ENCODE results near the gene ATP2B2.
"Not testable (repeated sequence)": the region's sequence is repeated elsewhere in the genome, so short reads cannot be mapped to it uniquely, and the experiment has no call there.

ATP2B2 gene

DNA sequence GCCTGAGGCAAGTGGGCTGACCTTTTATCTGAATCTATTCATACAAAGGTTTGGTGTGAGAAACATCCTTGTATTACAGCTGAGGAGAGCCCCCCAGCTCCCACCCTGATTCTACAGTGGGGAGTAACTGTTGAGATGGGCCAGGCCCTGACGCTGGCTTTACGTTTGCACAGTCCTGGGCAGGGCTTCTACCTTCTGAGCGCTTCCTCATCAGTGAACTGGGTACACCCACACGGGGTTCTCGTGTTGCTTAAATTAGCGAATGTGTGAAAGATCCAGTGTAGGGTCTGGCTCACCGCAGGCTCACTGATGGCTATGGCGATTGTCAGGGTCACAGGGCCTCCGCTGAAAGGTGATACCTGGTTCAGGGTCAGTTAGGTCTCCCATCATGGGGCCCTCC, 205.3 kb downstream of the ATP2B2 start:
- TF ChIP-seq, protein P1, sequence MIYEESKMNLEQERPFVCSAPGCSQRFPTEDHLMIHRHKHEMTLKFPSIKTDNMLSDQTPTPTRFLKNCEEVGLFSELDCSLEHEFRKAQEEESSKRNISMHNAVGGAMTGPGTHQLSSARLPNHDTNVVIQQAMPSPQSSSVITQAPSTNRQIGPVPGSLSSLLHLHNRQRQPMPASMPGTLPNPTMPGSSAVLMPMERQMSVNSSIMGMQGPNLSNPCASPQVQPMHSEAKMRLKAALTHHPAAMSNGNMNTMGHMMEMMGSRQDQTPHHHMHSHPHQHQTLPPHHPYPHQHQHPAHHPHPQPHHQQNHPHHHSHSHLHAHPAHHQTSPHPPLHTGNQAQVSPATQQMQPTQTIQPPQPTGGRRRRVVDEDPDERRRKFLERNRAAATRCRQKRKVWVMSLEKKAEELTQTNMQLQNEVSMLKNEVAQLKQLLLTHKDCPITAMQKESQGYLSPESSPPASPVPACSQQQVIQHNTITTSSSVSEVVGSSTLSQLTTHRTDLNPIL (CRISPR knock-in tag; IDR thresholded peaks at IDR 0.05; ENCODE audit: low read depth) = no peak
- TF ChIP-seq, protein P2, sequence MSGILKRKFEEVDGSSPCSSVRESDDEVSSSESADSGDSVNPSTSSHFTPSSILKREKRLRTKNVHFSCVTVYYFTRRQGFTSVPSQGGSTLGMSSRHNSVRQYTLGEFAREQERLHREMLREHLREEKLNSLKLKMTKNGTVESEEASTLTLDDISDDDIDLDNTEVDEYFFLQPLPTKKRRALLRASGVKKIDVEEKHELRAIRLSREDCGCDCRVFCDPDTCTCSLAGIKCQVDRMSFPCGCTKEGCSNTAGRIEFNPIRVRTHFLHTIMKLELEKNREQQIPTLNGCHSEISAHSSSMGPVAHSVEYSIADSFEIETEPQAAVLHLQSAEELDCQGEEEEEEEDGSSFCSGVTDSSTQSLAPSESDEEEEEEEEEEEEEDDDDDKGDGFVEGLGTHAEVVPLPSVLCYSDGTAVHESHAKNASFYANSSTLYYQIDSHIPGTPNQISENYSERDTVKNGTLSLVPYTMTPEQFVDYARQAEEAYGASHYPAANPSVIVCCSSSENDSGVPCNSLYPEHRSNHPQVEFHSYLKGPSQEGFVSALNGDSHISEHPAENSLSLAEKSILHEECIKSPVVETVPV (CRISPR knock-in tag; IDR thresholded peaks at IDR 0.05) = no peak
- TF ChIP-seq RARB (CRISPR knock-in tag; IDR thresholded peaks at IDR 0.05) = no peak
- TF ChIP-seq ZFP3 (CRISPR knock-in tag; IDR thresholded peaks at IDR 0.05) = no peak
- TF ChIP-seq OSR1 (CRISPR knock-in tag; IDR thresholded peaks at IDR 0.05) = no peak
- TF ChIP-seq TCF4 (CRISPR knock-in tag; IDR thresholded peaks at IDR 0.05; ENCODE audit: borderline replicate concordance) = no peak
- TF ChIP-seq ZC3H10 (CRISPR knock-in tag; IDR thresholded peaks at IDR 0.05) = no peak
- no peak for TF ChIP-seq SNAI2 (CRISPR knock-in tag; IDR thresholded peaks at IDR 0.05)
- no peak for TF ChIP-seq ISL1 (CRISPR knock-in tag; IDR thresholded peaks at IDR 0.05)
- TF ChIP-seq ZFP30 (CRISPR knock-in tag; IDR thresholded peaks at IDR 0.05) = no peak
- TF ChIP-seq, protein P3, sequence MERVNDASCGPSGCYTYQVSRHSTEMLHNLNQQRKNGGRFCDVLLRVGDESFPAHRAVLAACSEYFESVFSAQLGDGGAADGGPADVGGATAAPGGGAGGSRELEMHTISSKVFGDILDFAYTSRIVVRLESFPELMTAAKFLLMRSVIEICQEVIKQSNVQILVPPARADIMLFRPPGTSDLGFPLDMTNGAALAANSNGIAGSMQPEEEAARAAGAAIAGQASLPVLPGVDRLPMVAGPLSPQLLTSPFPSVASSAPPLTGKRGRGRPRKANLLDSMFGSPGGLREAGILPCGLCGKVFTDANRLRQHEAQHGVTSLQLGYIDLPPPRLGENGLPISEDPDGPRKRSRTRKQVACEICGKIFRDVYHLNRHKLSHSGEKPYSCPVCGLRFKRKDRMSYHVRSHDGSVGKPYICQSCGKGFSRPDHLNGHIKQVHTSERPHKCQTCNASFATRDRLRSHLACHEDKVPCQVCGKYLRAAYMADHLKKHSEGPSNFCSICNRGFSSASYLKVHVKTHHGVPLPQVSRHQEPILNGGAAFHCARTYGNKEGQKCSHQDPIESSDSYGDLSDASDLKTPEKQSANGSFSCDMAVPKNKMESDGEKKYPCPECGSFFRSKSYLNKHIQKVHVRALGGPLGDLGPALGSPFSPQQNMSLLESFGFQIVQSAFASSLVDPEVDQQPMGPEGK (CRISPR knock-in tag; IDR thresholded peaks at IDR 0.05; ENCODE audit: borderline replicate concordance) = no peak
- TF ChIP-seq TOX (CRISPR knock-in tag; IDR thresholded peaks at IDR 0.05; ENCODE audit: borderline replicate concordance) = no peak
- TF ChIP-seq CSDC2 (CRISPR knock-in tag; IDR thresholded peaks at IDR 0.05) = no peak
- TF ChIP-seq ZNF565 (CRISPR knock-in tag; conservative IDR thresholded peaks at IDR 0.05; ENCODE audit: low read depth) = no peak
- TF ChIP-seq, protein P4, sequence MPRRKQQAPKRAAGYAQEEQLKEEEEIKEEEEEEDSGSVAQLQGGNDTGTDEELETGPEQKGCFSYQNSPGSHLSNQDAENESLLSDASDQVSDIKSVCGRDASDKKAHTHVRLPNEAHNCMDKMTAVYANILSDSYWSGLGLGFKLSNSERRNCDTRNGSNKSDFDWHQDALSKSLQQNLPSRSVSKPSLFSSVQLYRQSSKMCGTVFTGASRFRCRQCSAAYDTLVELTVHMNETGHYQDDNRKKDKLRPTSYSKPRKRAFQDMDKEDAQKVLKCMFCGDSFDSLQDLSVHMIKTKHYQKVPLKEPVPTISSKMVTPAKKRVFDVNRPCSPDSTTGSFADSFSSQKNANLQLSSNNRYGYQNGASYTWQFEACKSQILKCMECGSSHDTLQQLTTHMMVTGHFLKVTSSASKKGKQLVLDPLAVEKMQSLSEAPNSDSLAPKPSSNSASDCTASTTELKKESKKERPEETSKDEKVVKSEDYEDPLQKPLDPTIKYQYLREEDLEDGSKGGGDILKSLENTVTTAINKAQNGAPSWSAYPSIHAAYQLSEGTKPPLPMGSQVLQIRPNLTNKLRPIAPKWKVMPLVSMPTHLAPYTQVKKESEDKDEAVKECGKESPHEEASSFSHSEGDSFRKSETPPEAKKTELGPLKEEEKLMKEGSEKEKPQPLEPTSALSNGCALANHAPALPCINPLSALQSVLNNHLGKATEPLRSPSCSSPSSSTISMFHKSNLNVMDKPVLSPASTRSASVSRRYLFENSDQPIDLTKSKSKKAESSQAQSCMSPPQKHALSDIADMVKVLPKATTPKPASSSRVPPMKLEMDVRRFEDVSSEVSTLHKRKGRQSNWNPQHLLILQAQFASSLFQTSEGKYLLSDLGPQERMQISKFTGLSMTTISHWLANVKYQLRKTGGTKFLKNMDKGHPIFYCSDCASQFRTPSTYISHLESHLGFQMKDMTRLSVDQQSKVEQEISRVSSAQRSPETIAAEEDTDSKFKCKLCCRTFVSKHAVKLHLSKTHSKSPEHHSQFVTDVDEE (CRISPR knock-in tag; IDR thresholded peaks at IDR 0.05) = no peak
- ATAC-seq = no peak

DNA sequence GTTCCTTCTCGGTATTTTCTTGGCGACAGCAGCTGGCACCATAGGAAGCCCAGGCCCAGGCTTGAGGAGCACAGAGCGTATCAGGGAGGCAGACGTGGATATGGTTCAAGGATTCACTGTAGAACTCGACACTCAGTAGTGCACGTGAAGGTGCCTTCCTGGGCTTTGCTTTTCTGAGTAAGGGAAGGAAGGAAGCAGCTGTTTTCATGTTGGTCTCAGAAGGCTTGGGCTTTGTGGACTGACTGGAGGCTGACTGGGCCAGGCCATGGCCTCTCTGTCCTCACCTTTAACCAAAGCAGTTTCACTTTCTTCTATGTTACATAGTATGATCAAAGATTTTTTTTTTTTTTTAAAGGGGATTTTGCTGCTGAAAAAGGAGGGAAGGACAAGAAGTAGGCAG, 205.7 kb downstream of the ATP2B2 start:
- TF ChIP-seq CSDC2 (CRISPR knock-in tag; IDR thresholded peaks at IDR 0.05) = no peak
- TF ChIP-seq TCF4 (CRISPR knock-in tag; IDR thresholded peaks at IDR 0.05; ENCODE audit: borderline replicate concordance) = no peak
- no peak for ATAC-seq

DNA sequence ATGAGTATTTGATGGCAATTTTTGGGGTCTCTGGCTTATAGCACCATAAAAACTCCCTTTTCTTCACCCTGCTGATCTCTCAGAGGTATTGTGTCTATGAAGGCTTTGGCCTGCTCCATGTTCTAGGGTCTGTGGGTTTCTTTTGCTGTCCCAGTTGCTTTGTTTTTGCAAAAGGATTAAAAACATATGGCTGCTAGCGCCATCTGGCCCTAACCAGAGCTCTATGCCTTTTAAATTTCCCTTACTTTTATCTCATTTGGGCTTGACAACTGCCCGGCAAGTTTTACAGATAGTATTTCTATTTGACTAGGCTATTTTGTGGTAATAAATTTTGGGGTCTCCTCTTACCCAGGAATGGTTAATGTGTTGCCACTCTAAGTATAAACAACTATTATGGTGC, 206.2 kb downstream of the ATP2B2 start:
- no peak; the same call in 2 of the 3 replicates for ATAC-seq
- TF ChIP-seq SNAI2 (CRISPR knock-in tag; IDR thresholded peaks at IDR 0.05) (no peak), ESRRG (CRISPR knock-in tag; IDR thresholded peaks at IDR 0.05) (no peak), ZNF8 (CRISPR knock-in tag; IDR thresholded peaks at IDR 0.05) (no peak), ZNF565 (CRISPR knock-in tag; conservative IDR thresholded peaks at IDR 0.05; ENCODE audit: low read depth) (no peak), CSDC2 (CRISPR knock-in tag; IDR thresholded peaks at IDR 0.05) (no peak), ZNF70 (CRISPR knock-in tag; IDR thresholded peaks at IDR 0.05) (no peak), ZFP3 (CRISPR knock-in tag; IDR thresholded peaks at IDR 0.05) (no peak)
- TF ChIP-seq, protein P3 (CRISPR knock-in tag; IDR thresholded peaks at IDR 0.05; ENCODE audit: borderline replicate concordance) = no peak
- TF ChIP-seq, protein P5, sequence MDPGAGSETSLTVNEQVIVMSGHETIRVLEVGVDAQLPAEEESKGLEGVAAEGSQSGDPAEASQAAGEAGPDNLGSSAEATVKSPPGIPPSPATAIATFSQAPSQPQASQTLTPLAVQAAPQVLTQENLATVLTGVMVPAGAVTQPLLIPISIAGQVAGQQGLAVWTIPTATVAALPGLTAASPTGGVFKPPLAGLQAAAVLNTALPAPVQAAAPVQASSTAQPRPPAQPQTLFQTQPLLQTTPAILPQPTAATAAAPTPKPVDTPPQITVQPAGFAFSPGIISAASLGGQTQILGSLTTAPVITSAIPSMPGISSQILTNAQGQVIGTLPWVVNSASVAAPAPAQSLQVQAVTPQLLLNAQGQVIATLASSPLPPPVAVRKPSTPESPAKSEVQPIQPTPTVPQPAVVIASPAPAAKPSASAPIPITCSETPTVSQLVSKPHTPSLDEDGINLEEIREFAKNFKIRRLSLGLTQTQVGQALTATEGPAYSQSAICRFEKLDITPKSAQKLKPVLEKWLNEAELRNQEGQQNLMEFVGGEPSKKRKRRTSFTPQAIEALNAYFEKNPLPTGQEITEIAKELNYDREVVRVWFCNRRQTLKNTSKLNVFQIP (CRISPR knock-in tag; IDR thresholded peaks at IDR 0.05; ENCODE audit: borderline replicate concordance, low read depth) = no peak

DNA sequence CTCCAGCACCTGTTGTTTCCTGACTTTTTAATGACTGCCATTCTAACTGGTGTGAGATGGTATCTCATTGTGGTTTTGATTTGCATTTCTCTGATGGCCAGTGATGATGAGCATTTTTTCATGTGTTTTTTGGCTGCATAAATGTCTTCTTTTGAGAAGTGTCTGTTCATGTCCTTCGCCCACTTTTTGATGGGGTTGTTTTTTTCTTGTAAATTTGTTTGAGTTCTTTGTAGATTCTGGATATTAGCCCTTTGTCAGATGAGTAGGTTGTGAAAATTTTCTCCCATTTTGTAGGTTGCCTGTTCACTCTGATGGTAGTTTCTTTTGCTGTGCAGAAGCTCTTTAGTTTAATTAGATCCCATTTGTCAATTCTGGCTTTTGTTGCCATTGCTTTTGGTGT, 207.3 kb downstream of the ATP2B2 start:
- ATAC-seq = not testable (repeated sequence)

Data from SK-N-SH treated with all-trans-retinoic acid at 6 μM for 48 hours (cell line).